NCI-H82 (cell line): ENCODE measurements around the gene CCDC47.

ENCODE experiments used
- DNase-seq: peaks from one replicate; lab custom pipeline; 2025; lab: John Stamatoyannopoulos, UW

Gene CCDC47

DNA sequence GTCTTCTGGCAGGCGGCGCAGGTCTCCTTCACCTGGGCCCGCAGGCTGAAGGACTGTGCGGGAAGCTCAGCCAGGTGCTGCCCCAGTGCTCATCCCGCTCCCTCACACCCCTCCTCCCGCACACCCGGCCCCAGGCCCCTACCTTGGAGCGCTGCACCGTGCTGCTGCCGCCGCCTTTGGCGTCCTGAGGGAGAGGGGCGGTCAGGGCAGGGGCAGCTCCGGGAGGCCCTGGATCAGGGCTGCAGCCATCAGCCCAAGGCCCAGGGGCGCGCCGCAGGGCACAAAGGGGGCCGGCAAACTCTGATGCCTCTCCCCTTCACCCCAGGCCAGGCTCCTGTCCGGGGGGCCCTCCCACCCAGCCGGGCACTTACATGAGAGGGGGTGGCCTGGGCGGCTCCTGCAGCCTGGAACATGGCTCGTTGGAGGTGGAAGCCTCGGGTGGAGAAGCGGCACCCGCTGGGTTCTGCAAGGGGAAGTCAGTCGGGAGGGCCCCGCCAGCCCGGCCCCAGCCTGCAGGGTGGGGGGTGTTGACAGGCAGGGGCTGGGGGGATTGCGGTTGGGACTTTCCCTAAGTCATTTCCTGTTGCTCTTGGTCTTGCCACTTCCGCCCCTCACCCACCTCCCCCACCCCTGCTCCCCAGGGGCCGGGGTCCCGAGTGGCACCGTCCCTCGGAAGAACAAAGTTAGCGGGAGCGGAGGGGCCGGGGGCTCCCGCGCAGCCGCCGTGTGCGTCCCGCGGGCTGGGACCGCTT lies 74.3 kb downstream of the CCDC47 start:
- peak; percentile 66 for DNase-seq

DNA sequence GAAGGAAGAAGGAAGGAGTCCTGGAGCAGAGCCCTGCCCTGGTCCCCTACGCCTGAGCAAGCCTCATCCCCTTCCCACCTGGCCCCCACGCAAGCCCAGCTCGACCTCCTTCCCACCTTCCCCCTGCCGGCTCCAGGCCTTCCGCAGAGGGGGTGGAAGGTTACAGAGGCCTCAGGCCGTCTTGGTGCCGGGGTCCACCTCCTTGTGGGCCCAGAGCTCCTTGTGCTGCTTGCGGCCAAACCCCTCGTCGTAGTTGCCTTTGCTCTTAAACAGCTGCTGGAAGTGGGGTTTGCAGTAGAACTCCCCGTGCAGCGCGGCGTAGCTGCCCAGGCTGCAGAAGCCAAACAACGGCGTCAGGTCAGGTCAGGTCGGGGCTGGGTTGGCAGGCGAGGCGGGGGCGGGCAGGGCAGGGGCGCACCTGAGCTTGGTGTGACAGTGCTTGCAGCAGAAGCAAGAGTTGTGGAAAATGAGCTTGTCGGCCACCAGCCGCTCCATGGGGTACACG lies 75.0 kb downstream of the CCDC47 start:
- DNase-seq: no peak

DNA sequence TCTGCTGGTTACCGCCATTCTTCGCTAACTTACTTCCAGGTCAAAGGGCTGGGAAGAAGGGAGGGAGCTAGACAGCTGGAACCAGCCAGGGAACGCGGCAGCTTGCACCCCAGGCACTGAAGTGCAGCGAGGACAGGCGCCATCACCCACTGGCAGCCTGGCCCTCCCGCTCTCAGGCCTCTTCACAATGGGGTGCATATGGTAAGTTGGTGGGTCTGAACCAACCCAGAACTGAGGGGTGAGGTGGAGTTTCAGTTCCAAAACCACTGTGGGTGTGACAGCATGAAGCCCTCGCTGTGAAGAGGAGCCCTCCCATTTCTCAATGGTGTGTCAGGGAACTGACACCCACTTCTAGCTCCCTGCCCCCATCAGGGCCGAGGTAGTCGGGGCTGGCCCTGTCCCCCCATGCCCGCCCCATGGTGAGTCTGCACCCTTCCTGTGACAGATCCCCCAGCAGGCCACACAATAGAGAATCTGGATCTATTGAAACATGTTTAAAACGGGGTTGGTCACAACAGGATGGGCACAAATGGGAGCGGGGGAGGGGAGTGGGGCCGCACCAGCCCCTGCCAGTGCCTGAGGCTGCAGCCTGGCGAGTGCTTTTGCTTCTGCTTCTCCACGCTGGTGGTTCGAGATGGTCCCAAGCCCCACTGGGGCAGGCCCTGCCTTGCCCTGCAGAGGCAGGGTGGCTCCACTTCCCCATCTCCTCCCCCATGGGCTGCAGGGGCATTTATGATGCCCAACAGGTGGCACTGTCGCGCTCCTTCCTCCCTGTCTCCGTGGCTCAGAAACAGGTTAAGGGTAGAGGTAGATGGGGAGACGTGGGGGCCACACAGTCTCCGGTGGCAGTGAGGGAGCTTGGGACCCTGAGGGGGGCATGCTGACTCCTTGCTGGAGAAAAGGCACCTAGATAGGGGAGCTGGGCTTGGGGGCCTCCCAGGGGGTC lies 75.8 kb downstream of the CCDC47 start:
- peak; percentile 80 for DNase-seq

DNA sequence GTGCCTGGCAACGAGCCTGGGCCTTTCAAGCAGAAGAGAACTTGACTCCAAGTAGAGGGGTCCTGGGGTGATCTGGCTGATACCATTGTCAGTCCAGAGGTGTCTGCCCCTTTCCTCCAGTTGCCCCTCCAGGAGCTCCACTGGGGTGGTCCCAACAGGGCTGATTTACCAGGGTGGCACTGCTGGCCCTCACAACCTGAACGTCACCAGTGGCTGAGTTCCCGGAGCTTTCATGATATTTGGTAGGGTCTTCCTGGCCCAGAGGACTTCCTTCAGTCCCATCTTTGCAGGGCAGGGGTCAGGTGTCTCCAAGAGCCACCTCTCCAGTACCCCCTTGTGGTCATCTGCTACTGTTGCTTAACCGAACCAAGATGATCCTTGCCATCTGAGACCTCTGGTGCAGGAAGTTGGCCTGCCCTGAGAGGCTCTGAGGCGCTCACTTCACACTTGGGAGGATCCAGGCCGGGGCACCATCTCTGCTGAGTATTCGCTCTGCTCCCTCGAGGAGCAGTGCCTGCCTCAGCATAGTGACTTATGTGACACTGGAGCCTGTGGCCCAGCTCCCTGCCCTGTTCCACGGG lies 76.9 kb downstream of the CCDC47 start:
- peak; percentile 75 for DNase-seq

DNA sequence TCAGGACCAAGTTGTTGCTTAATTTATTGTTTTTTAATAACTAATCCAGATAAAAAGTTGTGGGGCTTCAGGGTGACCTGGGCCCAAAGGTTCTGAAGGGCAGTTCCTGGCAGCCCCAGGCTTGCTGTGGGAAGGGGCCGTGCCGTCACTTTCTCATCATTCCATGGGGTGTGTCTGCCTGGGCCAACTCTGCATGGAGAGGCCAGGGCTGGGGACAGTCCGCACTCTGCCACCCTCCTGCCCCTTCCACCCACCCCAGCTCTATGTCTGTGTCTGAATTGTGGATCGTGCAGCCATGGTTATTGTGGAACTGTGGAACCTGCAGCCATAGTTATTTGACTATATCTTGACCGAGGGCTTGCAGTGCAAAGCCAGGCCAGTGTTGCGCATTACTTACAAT lies 77.5 kb downstream of the CCDC47 start:
- DNase-seq: no peak
